Left renal cortex interstitium (tissue), 4 donors: ENCODE data around the gene CACNA1C. TPM values are rescaled to one million over a fixed set of nuclear protein-coding genes. Genes with fewer than 3 reads are reported as not detected.
"Not testable (repeated sequence)": the region's sequence is repeated elsewhere in the genome, so short reads cannot be mapped to it uniquely, and the experiment has no call there.

Experiments
- DNase-seq, 4 donors: peaks; one replicate each; pipeline ENCODE4 v3.0.0-alpha.2; 2013; ENCODE audit warnings: low read depth in 4 of 4, low spot score in 2 of 4, missing footprints in 1 of 4
- polyA plus RNA-seq, 4 donors: library from polyadenylated mRNA; unstranded; fragments of 120-200 nt; gene quantifications; one replicate each; pipeline ENCODE4 v1.2.1, GENCODE V29; 2013; ENCODE audit not compliant: insufficient read length in 4 of 4

The CACNA1C gene
- polyA plus RNA-seq, 4 donors: 6.4 to 13.1 (median 8.9) TPM

GRCh38 chr12:2722806-2723205 is 670.0 kb downstream of the CACNA1C start:
- no peak for DNase-seq

- no peak for DNase-seq
Observed at GRCh38 chr12:2732290-2732689, 679.5 kb downstream of the CACNA1C start.

GRCh38 chr12:2733493-2734355 is 680.9 kb downstream of the CACNA1C start:
- no peak for DNase-seq

- DNase-seq: no peak
Observed at GRCh38 chr12:2735432-2735831, 682.6 kb downstream of the CACNA1C start.

- DNase-seq: no peak
Observed at GRCh38 chr12:2737656-2738241, 685.0 kb downstream of the CACNA1C start.

GRCh38 chr12:2739069-2739468 is 686.3 kb downstream of the CACNA1C start:
- no peak for DNase-seq

- no peak for DNase-seq
Observed at GRCh38 chr12:2739832-2740641, 687.2 kb downstream of the CACNA1C start.

- DNase-seq: not testable (repeated sequence)
Observed at GRCh38 chr12:2742037-2742436, 689.2 kb downstream of the CACNA1C start.

GRCh38 chr12:2743478-2743877 is 690.7 kb downstream of the CACNA1C start:
- no peak for DNase-seq

- DNase-seq: no peak
Observed at GRCh38 chr12:2745655-2746054, 692.9 kb downstream of the CACNA1C start.

Other genes with a start within 250 kb of the CACNA1C start
- gene LRTM2, start 232.4 kb upstream of the CACNA1C start, polyA plus RNA-seq: under 1 TPM; 0.37 to 0.90 (median 0.57) TPM
- 1 to 10 TPM; 1.7 to 2.6 (median 2.5) TPM for gene CACNA2D4, start 134.3 kb upstream of the CACNA1C start, polyA plus RNA-seq
- 10 to 100 TPM; 28.7 to 31.5 (median 29.7) TPM for gene DCP1B, start 48.5 kb upstream of the CACNA1C start, polyA plus RNA-seq